ENCODE data around the gene SORCS2. TPM values are rescaled to one million over a fixed set of nuclear protein-coding genes. Genes with fewer than 3 reads are reported as not detected.

The SORCS2 gene
- total and polyA plus RNA-seq, 2 of the 4 experiments (the other 2 are of a cell fraction), result 0.36 to 0.62 TPM

- intact Hi-C loops (cut with micrococcal nuclease), result no loop called here
- Histone ChIP-seq H3K9me3 (ENCODE audit: control insufficient read depth, insufficient read depth, low read length) (no peaks in the 10 kb centered on the region), H3K4me2 (ENCODE audit: low read depth, low read length) (no peak overlapping the region), H4K8ac (ENCODE audit: low read depth in 2 of 2, low read length in 2 of 2) (no peak overlapping the region), H3K23ac (ENCODE audit: low read depth, low read length) (no peak overlapping the region), H3K4me3 (ENCODE audit: insufficient read depth, low read depth, low read length) (no peak overlapping the region), H3K27ac (ENCODE audit: insufficient read depth, low read length) (no peak overlapping the region), H4K20me1 (ENCODE audit: insufficient read depth, low read length) (no peaks in the 10 kb centered on the region), H2BK120ac (ENCODE audit: low read depth, low read length) (no peak overlapping the region), H2BK15ac (ENCODE audit: low read depth, low read length) (no peak overlapping the region), H2BK5ac (ENCODE audit: low read depth, low read length, poor library complexity, severe bottlenecking) (no peak overlapping the region), H2AK5ac (ENCODE audit: low read depth, low read length) (no peak overlapping the region), H3K9ac (ENCODE audit: low read depth, low read length) (no peak overlapping the region), H4K5ac (ENCODE audit: low read depth, low read length) (no peak overlapping the region), H3K4me1 (ENCODE audit: control insufficient read depth, insufficient read depth, low read length) (no peaks in the 10 kb centered on the region), H3K56ac (ENCODE audit: extremely low read depth, insufficient read depth, low read length) (no peak overlapping the region), H3K18ac (ENCODE audit: low read depth, low read length) (no peak overlapping the region), H3K79me1 (ENCODE audit: low read depth in 1 of 2, low read length in 2 of 2) (no peaks in the 10 kb centered on the region), H3K36me3 (ENCODE audit: control insufficient read depth, insufficient read depth, low read length) (no peaks in the 10 kb centered on the region), H2AK9ac (replicated peaks; ENCODE audit: low read depth, low read length, poor library complexity) (no peak overlapping the region), H3K9me1 (ENCODE audit: insufficient read depth, low read length) (no peaks in the 10 kb centered on the region), H4K91ac (ENCODE audit: insufficient read depth, low read depth, low read length) (no peak overlapping the region), H2AFZ (replicated peaks; ENCODE audit: low read length, poor library complexity) (no peak overlapping the region), H3K27me3 (ENCODE audit: control insufficient read depth, insufficient read depth, low read length) (peaks cover 67% of the 10 kb centered on the region), H3K4ac (ENCODE audit: low read depth, low read length) (no peak overlapping the region), H2BK20ac (ENCODE audit: low read depth, low read length) (no peak overlapping the region), H3K14ac (replicated peaks; ENCODE audit: low read depth, low read length) (no peak overlapping the region)
- dilution Hi-C loops (cut with HindIII; ENCODE audit: low sequenced_read_pairs, unreplicated experiment), result no loop called here
- ATAC-seq (ENCODE audit: low read depth), result no peak
- ChIA-PET CTCF (no interaction called here), POLR2A (ENCODE audit: unreplicated experiment) (no interaction called here)
- BruUV-seq (replicated peaks), result no TSS peak
- DNase-seq, result no peak
- TF ChIP-seq NFE2L2 (IDR thresholded peaks at IDR 0.05; ENCODE audit: low read depth, low read length), result no peak
- no peak for TF ChIP-seq MAFK (IDR thresholded peaks at IDR 0.05; ENCODE audit: low read depth, low read length)
- no peak for TF ChIP-seq MAZ (IDR thresholded peaks at IDR 0.05; ENCODE audit: borderline replicate concordance, low read depth, low read length)
- no peak for TF ChIP-seq CEBPB (IDR thresholded peaks at IDR 0.05; ENCODE audit: low read depth, low read length)
- TF ChIP-seq FOS (IDR thresholded peaks at IDR 0.05; ENCODE audit: low read depth, low read length), result no peak
- no peak for TF ChIP-seq ELK1 (IDR thresholded peaks at IDR 0.05; ENCODE audit: borderline replicate concordance, low read depth, low read length)
- TF ChIP-seq CHD1 (IDR thresholded peaks at IDR 0.05; ENCODE audit: low read depth, low read length), result no peak
- TF ChIP-seq USF2 (IDR thresholded peaks at IDR 0.05; ENCODE audit: low read depth, low read length), result no peak
- TF ChIP-seq CTCF (conservative IDR thresholded peaks at IDR 0.05; ENCODE audit: low read depth, low read length), result no peak
- no peak for TF ChIP-seq SMC3 (IDR thresholded peaks at IDR 0.05; ENCODE audit: low read depth, low read length)
- no peak for TF ChIP-seq POLR2A (IDR thresholded peaks at IDR 0.05; ENCODE audit: low read depth, low read length)
- TF ChIP-seq RAD21 (IDR thresholded peaks at IDR 0.05; ENCODE audit: low read length), result no peak
- no peak for TF ChIP-seq RFX5 (IDR thresholded peaks at IDR 0.05; ENCODE audit: low read depth, low read length)
- no peak for TF ChIP-seq RCOR1 (IDR thresholded peaks at IDR 0.05; ENCODE audit: insufficient replicate concordance, low read length)
- TF ChIP-seq MXI1 (IDR thresholded peaks at IDR 0.05; ENCODE audit: borderline replicate concordance, low read depth, low read length), result no peak
- no peak for TF ChIP-seq BHLHE40 (IDR thresholded peaks at IDR 0.05; ENCODE audit: low read depth, low read length)
- in situ Hi-C loops (cut with MboI; ENCODE audit: low sequenced_read_pairs), result no loop called here
- 40% methylated on average over 3 of the region's 21 CpGs; no CpG with 5 or more reads in 1 of the 2 experiments for WGBS, 2 experiments (ENCODE audit: extremely low coverage in 2 of 2, insufficient read length in 1 of 2)
These were observed 202.5 kb downstream of the SORCS2 start for GRCh38 chr4:7394681-7395451.
